EH (cell line): Measurements from ENCODE around the gene APRT.
"Not testable (repeated sequence)": the region's sequence is repeated elsewhere in the genome, so short reads cannot be mapped to it uniquely, and the experiment has no call there.

Experiments used
- DNase-seq: peaks from one replicate; pipeline ENCODE4 v3.0.0-alpha.2; 2015; ENCODE audit warnings: low read depth

The APRT gene

DNA sequence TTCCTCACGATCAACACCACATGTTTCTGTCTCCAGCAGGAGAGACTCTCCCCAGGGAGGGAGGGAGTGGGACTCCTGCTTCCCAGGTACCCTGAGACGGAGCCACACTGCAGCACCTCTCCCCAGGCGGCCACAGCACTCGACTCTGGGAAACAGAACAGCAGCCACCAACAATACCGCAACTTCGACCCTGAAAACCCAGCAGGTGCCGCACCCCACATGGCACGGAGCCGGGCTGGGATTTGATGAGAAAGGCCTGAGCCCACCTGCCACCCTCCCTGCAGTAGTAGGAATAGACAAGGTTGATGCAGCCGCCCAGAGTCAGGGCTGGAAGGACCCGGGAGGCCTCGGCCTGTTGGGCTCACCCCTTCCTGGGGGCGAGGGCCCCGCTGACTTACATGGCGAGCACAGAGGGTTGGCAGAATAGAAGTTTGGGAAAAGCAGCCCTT, 30.6 kb upstream of the APRT start:
- no peak for DNase-seq

- DNase-seq: no peak
These were observed 30.0 kb upstream of the APRT start for GRCh38 chr16:88841521-88842307.

GRCh38 chr16:88840600-88841215, 29.0 kb upstream of the APRT start:
- no peak for DNase-seq

DNA sequence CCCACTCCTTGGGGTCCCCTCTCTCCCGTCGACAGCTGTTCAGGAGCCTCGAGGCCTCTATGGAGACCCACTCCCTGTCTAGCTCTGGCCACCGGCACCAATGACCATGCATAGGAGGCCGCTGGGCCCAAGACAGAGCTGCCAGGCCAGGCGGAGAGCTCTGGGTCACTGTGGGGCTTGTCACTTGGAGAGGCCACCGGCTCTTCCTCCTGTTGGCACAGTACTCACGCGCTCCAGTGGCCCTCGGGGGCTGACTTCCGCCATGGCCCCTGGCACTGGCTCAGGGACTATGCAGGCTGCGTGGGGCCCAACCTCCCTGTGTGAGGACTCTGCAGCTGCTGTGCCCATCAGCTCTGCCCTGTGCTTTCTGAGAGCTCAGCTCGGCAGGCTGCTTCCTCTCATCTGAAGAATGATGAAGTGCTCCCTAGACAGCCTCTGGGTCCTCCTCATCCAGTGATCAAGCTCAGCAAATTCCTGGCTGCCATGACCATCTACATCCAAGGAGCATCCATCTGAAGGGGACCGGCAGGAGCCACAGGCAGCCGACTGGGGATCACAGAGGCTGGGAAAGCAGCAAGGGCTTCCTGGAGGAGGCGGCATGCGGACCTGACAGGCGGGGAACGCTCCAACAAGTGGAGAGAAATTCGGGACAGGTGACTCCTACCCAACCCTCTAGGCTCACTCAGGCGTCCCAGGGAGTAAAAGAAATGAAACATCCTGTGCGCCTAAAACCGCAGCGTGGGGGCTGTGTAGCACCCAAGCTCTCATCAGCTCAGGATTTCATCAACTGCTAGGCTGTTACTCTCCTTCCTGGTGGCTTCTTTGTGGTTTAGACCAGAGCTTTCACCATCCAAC, 28.2 kb upstream of the APRT start:
- DNase-seq: no peak

- DNase-seq: no peak
These were observed 27.4 kb upstream of the APRT start for GRCh38 chr16:88839026-88839529.

- DNase-seq: no peak
These were observed 26.8 kb upstream of the APRT start for GRCh38 chr16:88838566-88838965.

DNA sequence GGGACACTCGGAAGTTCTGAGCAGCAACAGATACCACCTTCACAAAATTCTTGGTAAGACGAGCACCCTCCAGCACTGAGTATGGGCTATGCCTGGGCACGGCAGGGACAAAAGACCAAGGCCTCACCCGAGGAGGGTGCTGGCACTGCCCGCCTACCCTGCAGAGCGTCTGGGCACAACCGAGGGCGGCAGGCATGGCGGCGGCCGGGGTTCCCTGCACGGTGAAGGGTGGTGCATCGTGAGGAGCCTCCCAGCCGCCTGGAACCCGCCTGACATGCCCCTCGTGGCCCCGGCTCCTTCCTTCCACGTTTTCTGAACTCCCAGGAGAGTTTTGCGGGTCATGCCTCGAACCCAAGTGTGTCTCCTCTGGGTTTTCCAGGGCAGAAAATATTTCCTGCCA, 26.1 kb upstream of the APRT start:
- DNase-seq: no peak

GRCh38 chr16:88836791-88837190, 25.1 kb upstream of the APRT start:
- DNase-seq: no peak

- DNase-seq: no peak
These were observed 24.1 kb upstream of the APRT start for GRCh38 chr16:88835818-88836217.

- DNase-seq: no peak
These were observed 23.7 kb upstream of the APRT start for GRCh38 chr16:88835383-88835782.

DNA sequence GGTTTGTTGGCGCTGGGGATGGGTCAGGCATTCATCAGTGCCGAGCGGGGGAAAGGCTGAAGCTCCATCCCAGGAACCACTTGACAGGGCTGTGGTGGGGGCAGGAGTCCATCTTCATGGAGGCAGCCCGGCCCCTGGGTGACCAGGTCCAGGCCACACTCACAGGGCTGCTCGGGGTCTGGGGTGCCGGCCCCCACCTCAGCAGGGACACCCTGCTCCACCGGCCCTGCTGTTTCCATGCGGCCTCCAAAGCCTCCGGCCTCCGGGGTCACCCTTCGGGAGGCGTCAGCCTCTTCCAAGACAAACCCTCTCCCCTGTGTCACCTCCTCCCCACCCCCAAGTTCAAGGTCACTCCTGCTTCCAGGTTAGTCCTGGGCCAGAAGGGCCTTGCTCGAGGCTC, 22.9 kb upstream of the APRT start:
- DNase-seq: no peak

GRCh38 chr16:88833086-88833485, 21.4 kb upstream of the APRT start:
- no peak for DNase-seq

DNA sequence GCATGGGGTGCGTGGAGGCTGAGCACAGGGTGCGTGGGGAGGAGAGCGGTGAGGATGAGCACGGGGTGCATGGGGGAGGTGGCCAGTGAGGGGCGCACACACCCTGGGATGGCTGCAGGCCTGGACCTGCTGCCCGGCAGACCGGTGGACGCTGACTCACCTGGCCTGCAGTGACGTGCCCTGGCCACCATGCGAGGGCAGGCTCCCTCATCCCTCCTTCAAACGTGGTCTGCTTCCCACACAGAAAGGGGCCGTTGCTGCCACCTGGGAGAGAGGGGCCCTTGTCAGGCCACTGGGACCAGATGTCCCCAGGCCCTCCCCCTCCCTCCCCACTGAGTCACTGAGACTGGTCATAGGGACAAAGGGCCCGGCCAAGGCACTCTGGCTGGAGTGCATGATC, 20.1 kb upstream of the APRT start:
- DNase-seq: no peak

- no peak for DNase-seq
These were observed 19.1 kb upstream of the APRT start for GRCh38 chr16:88830783-88831182.

GRCh38 chr16:88830258-88830657, 18.5 kb upstream of the APRT start:
- no peak for DNase-seq

GRCh38 chr16:88828711-88829110, 17.0 kb upstream of the APRT start:
- no peak for DNase-seq

DNA sequence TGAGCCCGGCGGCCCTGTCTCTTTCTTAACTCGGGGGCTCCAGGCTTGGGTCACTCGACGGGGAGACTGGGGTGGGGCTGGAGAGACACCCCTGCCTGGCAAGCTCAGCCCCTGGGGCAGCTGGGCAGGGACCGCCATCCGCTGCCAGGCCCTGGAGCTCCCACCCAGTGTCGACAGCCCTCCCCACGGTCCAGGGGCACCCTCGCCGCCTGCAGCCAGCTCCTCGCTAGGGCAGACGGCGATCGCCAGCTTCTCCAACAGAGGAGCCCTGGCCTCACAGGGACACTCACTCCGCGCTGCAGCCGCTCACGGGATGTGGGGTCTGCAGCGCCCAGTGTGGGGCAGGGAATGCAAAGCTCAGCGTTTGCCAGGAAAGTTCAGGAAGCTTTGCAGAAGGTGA, 16.0 kb upstream of the APRT start:
- no peak for DNase-seq

- no peak for DNase-seq
These were observed 14.5 kb upstream of the APRT start for GRCh38 chr16:88826070-88826840.

DNA sequence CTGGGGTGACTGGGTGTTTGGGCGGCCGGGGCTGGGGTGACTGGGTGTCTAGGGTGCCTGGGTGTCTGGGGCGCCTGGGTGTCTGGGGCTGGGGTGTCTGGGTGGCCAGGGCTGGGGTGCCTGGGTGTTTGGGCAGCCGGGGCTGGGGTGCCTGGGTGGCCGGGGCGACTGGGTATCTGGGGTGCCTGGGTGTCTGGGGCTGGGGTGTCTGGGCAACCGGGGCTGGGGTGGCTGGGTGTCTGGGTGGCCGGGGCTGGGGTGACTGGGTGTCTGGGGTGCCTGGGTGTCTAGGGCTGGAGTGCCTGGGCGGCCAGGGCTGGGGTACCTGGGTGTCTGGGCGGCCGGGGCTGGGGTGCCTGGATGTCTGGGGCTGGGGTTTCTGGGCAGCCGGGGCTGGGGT, 13.4 kb upstream of the APRT start:
- DNase-seq: no peak

GRCh38 chr16:88824256-88825077, 12.7 kb upstream of the APRT start:
- DNase-seq: no peak

GRCh38 chr16:88823646-88824045, 11.9 kb upstream of the APRT start:
- not testable (repeated sequence) for DNase-seq
